OCI-LY1 (cell line): ENCODE data around the gene ZNF263.

Source experiments
- EZH2 ChIP-seq: fragments of 200-600 bp; sonication (generic), shearing (Covaris generic); IDR thresholded peaks from 2 replicates; pipeline ENCODE4 v1.8.0; 2017; ENCODE audit warnings: borderline replicate concordance, mixed run types, mild to moderate bottlenecking, antibody characterized with exemption, low read length, moderate library complexity, mixed read lengths
- TF ChIP-seq, protein P1 (sequence below): fragments of 200-600 bp; sonication (generic), shearing (Covaris generic); IDR thresholded peaks from 2 replicates; pipeline ENCODE4 v1.5.1; 2017; ENCODE audit warnings: mild to moderate bottlenecking, antibody characterized with exemption, low read length, moderate library complexity, mixed read lengths

GRCh38 chr16:3327514-3327913, 44.2 kb downstream of the ZNF263 start:
- TF ChIP-seq, protein P1, sequence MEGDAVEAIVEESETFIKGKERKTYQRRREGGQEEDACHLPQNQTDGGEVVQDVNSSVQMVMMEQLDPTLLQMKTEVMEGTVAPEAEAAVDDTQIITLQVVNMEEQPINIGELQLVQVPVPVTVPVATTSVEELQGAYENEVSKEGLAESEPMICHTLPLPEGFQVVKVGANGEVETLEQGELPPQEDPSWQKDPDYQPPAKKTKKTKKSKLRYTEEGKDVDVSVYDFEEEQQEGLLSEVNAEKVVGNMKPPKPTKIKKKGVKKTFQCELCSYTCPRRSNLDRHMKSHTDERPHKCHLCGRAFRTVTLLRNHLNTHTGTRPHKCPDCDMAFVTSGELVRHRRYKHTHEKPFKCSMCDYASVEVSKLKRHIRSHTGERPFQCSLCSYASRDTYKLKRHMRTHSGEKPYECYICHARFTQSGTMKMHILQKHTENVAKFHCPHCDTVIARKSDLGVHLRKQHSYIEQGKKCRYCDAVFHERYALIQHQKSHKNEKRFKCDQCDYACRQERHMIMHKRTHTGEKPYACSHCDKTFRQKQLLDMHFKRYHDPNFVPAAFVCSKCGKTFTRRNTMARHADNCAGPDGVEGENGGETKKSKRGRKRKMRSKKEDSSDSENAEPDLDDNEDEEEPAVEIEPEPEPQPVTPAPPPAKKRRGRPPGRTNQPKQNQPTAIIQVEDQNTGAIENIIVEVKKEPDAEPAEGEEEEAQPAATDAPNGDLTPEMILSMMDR = no peak
- TF ChIP-seq EZH2 = no peak
